ENCODE data around the gene TMEM26.

DNA sequence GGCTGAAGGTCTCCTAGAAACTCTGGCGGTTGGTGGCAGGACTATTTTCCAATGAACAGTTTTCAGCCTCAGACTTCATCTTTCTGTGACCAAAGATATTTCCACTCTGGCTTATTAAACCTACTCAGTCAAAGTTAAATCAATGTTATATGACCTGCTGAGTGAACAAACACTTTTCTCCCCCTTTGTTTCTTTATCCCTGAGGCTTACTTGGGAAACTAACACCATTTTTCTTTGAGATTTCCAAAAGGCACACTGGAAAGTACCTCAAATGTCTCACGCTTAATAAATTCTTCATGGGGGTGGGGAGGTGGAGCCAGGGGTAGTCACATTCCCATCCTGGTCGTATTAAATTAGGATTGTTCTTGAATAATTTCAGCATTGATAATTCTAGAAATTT lies 1.8 kb downstream of the TMEM26 start:
- TF ChIP-seq, protein P1, sequence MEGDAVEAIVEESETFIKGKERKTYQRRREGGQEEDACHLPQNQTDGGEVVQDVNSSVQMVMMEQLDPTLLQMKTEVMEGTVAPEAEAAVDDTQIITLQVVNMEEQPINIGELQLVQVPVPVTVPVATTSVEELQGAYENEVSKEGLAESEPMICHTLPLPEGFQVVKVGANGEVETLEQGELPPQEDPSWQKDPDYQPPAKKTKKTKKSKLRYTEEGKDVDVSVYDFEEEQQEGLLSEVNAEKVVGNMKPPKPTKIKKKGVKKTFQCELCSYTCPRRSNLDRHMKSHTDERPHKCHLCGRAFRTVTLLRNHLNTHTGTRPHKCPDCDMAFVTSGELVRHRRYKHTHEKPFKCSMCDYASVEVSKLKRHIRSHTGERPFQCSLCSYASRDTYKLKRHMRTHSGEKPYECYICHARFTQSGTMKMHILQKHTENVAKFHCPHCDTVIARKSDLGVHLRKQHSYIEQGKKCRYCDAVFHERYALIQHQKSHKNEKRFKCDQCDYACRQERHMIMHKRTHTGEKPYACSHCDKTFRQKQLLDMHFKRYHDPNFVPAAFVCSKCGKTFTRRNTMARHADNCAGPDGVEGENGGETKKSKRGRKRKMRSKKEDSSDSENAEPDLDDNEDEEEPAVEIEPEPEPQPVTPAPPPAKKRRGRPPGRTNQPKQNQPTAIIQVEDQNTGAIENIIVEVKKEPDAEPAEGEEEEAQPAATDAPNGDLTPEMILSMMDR (IDR thresholded peaks at IDR 0.05): no peak
- TF ChIP-seq POLR2A (IDR thresholded peaks at IDR 0.05): no peak
